Central memory CD8-positive, alpha-beta T cell (primary cell): ENCODE data around the gene GPBP1.
"Not testable (repeated sequence)": the region's sequence is repeated elsewhere in the genome, so short reads cannot be mapped to it uniquely, and the experiment has no call there.

ENCODE experiments used
- ATAC-seq: fragments of 150-1000 bp; cut with Tn5 transposase; replicated peaks from 2 replicates; pipeline ENCODE4 v1.10.0; 2022; ENCODE audit warnings: mild to moderate bottlenecking, moderate FRiP score, moderate number of reproducible peaks; ENCODE audit not compliant: poor library complexity, severe bottlenecking; ENCODE audit errors: extremely low read depth
- DNase-seq, 2 donors: peaks; one replicate each; pipeline ENCODE4 v3.0.0; 2021; ENCODE audit warnings: low spot score in 2 of 2
- H3K27ac Mint-ChIP-seq: one replicate; pipeline ENCODE4 v1.8.0; 2022; ENCODE audit warnings: low read depth, mild to moderate bottlenecking, moderate library complexity, mixed read lengths
- H3K27me3 Mint-ChIP-seq: one replicate; pipeline ENCODE4 v1.8.0; 2022; ENCODE audit warnings: mixed read lengths
- H3K36me3 Mint-ChIP-seq: one replicate; pipeline ENCODE4 v1.8.0; 2022; ENCODE audit warnings: mild to moderate bottlenecking, moderate library complexity, mixed read lengths; ENCODE audit not compliant: insufficient read depth
- H3K4me1 Mint-ChIP-seq: one replicate; pipeline ENCODE4 v1.8.0; 2022; ENCODE audit warnings: mixed read lengths
- H3K4me3 Mint-ChIP-seq: one replicate; pipeline ENCODE4 v1.8.0; 2022; ENCODE audit warnings: mild to moderate bottlenecking, moderate library complexity, mixed read lengths
- H3K9me3 Mint-ChIP-seq: one replicate; pipeline ENCODE4 v1.8.0; 2022; ENCODE audit warnings: mixed read lengths

GPBP1 gene, protein sequence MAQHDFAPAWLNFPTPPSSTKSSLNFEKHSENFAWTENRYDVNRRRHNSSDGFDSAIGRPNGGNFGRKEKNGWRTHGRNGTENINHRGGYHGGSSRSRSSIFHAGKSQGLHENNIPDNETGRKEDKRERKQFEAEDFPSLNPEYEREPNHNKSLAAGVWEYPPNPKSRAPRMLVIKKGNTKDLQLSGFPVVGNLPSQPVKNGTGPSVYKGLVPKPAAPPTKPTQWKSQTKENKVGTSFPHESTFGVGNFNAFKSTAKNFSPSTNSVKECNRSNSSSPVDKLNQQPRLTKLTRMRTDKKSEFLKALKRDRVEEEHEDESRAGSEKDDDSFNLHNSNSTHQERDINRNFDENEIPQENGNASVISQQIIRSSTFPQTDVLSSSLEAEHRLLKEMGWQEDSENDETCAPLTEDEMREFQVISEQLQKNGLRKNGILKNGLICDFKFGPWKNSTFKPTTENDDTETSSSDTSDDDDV

DNA sequence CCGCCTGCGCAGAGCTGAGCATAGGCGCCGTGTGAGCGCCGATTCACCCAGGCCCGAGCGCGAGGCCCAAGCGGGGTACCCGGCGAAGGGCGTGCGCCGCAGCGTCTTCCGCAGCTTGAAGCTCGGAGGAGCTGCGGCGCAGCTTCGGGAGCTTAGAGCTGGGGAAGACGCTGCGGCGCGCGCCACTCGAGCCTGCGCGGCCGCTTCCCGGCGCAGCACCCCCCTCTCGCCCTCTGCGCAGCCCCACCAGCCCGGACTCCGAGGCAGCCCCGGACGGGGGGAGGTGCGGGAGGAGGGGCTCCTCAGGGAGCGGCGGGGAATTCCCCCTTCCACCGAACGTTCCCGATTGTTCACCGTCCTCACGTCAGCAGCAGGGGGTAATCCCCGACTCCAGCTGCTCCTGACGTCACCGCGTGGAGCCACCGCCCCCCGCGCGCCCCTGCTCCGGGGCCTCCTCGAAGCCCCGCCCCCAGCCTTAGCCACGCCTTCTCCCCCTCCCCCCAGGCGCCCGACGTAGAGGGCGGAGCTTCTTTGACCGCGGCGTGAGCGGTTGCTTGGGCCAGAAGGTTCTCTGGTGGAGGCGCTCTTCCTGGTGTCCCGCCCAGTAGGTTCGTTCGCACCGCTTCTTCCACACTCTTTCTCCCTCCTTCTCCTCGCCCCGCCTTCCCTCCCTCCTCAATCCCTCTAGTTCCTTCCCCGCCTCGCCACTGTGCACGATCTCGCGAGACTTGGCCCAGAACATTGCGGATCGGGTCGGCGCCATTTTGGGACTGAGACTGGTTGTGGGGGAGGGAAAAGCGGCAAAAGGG is at the start of gene GPBP1:
Gene GPBP1, plus strand, starts transcription at position 741 of the 809 bp plus-strand sequence. CDS start 40,072 bp downstream, outside the sequence.
- ATAC-seq = peak; percentile 68
- peak within 1 kb of the TSS; percentile 94 for H3K27ac Mint-ChIP-seq
- no peaks in the 10 kb centered on the region for H3K9me3 Mint-ChIP-seq
- peaks cover 50% of the 10 kb centered on the region for H3K36me3 Mint-ChIP-seq
- peak within 1 kb of the TSS; percentile 91 for H3K4me3 Mint-ChIP-seq
- peak; percentile 94 to 98 for DNase-seq
- H3K27me3 Mint-ChIP-seq = no peaks in the 10 kb centered on the region
- H3K4me1 Mint-ChIP-seq = peaks cover 37% of the 10 kb centered on the region

DNA sequence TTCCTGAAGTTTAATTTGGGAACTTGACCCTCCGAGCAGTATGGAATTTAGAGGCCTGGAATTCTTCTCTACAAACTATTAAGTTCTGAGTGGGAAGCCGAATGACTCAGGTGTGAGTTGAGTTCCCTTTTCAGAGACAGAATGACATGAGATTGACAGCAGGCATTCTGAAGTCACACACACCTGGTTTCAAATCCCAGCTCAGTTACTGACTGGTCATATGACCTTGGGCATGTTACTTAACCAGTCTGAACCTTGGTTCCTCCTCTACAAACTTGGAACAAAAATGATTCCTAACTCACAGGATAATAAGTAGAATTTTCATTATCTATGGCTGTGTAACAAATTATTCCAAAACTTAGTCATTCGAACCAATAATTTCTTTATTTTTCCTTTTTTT is 45.5 kb upstream of the GPBP1 start:
- Mint-ChIP-seq H3K27me3 (peaks cover 8% of the 10 kb centered on the region), H3K36me3 (no peaks in the 10 kb centered on the region)
- no peak for ATAC-seq

DNA sequence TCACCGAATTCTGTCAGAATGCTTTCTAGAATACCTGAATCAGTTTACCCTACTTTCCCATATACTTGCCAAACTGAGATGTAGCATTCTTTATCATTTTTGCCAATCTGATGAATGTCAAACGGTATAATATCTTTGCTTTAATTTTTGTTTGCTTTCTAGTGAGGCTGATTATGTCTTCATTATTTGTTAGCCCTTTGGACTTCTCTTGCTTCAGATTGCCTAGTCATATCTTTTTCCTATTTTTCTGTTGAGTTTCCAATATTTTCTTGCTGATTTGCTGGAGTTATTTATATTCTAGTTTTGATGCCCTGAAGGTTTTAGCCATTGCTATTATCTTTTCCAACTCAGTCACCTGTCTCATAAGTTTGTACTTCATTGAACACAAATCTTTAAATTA is 40.3 kb upstream of the GPBP1 start:
- no peak overlapping the region for H3K4me3 Mint-ChIP-seq
- DNase-seq (no peak), ATAC-seq (no peak)
- H3K27me3 Mint-ChIP-seq = peaks cover 22% of the 10 kb centered on the region
- H3K9me3 Mint-ChIP-seq = no peaks in the 10 kb centered on the region
- no peaks in the 10 kb centered on the region for H3K4me1 Mint-ChIP-seq
- no peaks in the 10 kb centered on the region for H3K36me3 Mint-ChIP-seq
- H3K27ac Mint-ChIP-seq = no peak overlapping the region

More for the DNA sequence above, 45.5 kb upstream of the GPBP1 start:
- no peak overlapping the region for H3K27ac Mint-ChIP-seq
- no peak overlapping the region for H3K4me3 Mint-ChIP-seq
- no peaks in the 10 kb centered on the region for H3K9me3 Mint-ChIP-seq
- DNase-seq = no peak
- no peaks in the 10 kb centered on the region for H3K4me1 Mint-ChIP-seq

DNA sequence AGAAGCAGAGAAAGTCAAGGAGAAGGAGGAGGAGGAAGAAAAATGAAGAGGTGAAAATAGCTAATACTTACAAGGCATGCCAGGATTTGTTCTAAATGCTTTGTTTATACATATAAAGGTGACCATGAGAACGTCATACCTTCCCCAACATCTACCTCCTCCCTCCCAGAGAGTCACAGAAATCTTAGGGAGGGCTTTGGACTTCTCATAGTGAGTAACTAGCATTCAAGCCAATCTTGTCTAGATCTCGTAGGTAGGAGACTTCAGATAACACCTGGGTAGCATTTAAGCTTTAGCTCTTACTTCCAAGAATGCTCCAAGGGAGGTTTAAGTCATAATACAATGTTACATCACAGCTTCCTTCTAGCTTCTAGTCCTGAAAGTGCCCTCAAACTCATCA is 36.5 kb upstream of the GPBP1 start:
- ATAC-seq (no peak), DNase-seq (no peak)
- no peaks in the 10 kb centered on the region for H3K36me3 Mint-ChIP-seq
- H3K9me3 Mint-ChIP-seq = no peaks in the 10 kb centered on the region
- H3K27me3 Mint-ChIP-seq = peaks cover 22% of the 10 kb centered on the region
- no peak overlapping the region for H3K4me3 Mint-ChIP-seq
- no peak overlapping the region for H3K27ac Mint-ChIP-seq
- H3K4me1 Mint-ChIP-seq = no peaks in the 10 kb centered on the region

DNA sequence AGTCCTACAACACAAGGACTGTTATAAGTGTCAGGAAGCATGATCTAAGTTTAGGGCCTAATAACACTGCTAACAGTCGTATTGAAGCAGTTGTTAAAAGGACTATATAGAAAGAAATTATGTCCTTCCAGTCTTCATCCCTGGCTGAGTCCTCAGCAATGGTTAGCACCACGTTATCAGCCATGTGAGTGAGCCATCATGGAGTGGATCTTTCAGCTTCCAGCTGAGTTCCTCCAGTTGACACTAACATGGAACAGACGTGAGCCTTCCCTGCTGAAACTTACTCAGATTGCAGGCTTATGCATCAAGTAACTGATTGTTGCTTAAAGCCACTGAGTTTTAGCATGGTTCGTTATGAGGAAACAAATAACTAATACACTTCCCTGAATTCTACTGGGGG is 21.5 kb upstream of the GPBP1 start:
- no peaks in the 10 kb centered on the region for H3K4me1 Mint-ChIP-seq
- ATAC-seq = no peak
- no peak overlapping the region for H3K4me3 Mint-ChIP-seq

DNA sequence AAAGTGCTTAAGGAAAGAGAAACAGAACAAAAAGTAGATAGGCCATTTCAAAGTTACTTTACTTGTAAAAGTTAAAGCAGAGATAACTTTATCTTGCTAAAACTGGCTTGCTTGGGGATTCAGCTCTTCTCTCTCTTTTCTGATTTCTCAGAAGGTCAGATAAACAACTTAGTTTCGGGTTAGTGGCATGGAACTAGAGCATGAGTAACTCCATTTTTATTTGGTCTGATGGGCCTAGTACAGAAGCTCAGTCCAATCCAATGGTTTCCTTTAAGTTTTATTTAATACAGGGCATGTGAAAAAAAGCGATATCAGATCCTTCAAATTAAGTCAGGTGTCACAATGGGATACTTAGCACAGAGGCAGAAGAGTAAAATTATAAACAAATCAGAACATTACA is 18.8 kb upstream of the GPBP1 start:
- Mint-ChIP-seq H3K9me3 (peaks cover 5% of the 10 kb centered on the region), H3K4me3 (no peak overlapping the region), H3K27ac (no peak overlapping the region), H3K27me3 (no peaks in the 10 kb centered on the region), H3K36me3 (peaks cover 1% of the 10 kb centered on the region), H3K4me1 (no peaks in the 10 kb centered on the region)
- DNase-seq (no peak), ATAC-seq (no peak)

More for the DNA sequence above, 21.5 kb upstream of the GPBP1 start:
- Mint-ChIP-seq H3K27ac (no peak overlapping the region), H3K9me3 (peaks cover 5% of the 10 kb centered on the region), H3K36me3 (peaks cover 1% of the 10 kb centered on the region), H3K27me3 (peaks cover 5% of the 10 kb centered on the region)
- DNase-seq = no peak

DNA sequence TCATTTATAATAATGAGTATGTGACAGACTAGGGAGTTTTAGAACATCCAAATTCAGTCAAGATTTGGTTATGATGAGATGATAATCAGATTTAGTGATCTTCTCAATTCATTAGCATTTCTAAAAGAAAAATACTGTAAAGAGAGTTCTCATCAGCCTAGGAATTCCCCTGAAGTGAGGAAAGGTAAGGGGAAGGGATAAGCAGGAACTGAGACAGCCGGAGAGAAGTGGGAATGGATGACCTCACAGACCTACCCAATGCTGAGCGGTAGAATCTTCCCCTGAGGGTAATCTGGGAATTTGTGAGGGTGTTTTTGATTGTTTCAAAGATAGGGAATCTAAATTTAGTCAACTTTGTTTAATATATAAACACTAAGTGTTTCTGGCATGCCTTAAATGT is 16.7 kb upstream of the GPBP1 start:
- no peak overlapping the region for H3K4me3 Mint-ChIP-seq
- peaks cover 1% of the 10 kb centered on the region for H3K36me3 Mint-ChIP-seq
- H3K4me1 Mint-ChIP-seq = no peaks in the 10 kb centered on the region
- no peak overlapping the region for H3K27ac Mint-ChIP-seq
- ATAC-seq = no peak
- DNase-seq = no peak
- peaks cover 5% of the 10 kb centered on the region for H3K9me3 Mint-ChIP-seq
- no peaks in the 10 kb centered on the region for H3K27me3 Mint-ChIP-seq

DNA sequence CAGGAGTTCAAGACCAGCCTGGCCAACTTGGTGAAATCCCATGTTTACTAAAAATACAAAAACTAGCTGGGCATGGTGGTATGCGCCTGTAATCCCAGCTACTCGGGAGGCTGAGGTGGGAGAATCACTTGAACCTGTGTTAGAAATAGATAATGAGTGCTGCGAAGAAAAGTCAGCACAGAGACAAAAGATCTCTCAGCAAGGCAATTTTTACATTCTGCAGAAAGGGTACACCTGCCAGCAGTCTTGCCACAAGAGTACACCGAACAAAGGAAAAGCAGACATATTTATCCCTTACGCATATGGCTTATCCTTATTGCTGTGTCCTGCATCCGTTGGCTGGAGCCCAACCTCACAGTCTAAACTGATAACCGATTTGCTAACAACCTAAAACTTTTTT is 16.2 kb upstream of the GPBP1 start:
- Mint-ChIP-seq H3K27me3 (no peaks in the 10 kb centered on the region), H3K27ac (no peak overlapping the region), H3K36me3 (peaks cover 1% of the 10 kb centered on the region), H3K4me3 (no peak overlapping the region), H3K4me1 (no peaks in the 10 kb centered on the region), H3K9me3 (peaks cover 5% of the 10 kb centered on the region)
- DNase-seq (no peak), ATAC-seq (no peak)

DNA sequence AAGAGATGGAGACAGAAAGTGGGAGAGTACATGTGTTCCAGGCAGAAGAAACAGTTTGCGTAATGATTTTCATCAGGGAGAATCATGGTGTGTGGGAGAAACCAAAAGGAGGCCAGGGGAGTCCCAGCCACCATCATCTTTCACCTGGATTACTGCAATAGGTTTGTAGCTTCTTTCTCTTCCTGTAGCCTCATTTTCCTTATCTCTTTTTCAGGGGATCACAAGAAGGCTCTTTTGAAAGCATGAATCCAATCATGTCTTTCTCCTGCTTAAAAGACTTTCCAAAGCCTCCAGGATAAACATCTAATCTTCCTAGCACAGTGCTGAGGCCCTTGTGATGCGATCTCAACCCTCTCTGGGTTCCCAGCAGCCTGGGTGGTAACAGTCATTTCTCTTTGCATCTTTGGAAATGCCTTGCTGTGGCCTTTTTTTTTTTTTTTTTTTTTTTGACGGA is 10.3 kb upstream of the GPBP1 start:
- Mint-ChIP-seq H3K4me1 (no peaks in the 10 kb centered on the region), H3K27me3 (no peaks in the 10 kb centered on the region), H3K9me3 (no peaks in the 10 kb centered on the region), H3K27ac (no peak overlapping the region), H3K36me3 (no peaks in the 10 kb centered on the region), H3K4me3 (no peak overlapping the region)
- no peak for DNase-seq
- no peak for ATAC-seq

DNA sequence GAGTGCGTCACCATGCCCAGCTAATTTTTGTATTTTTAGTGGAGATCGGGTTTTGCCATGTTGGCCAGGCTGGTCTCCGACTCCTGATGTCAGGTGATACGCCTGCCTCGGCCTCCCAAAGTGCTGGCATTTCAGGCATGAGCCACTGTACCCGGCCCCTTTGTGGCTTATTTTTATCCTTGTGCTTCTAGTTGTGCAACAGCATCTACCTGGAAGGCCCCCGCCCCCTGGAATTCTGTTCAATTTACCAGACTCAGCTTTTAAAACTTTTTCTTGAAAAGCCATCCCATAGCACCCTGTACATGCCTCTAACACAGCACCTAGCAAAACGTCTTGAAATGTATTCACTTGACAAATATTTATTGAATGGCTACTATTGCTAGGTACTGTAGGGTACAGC is 9.7 kb upstream of the GPBP1 start:
- Mint-ChIP-seq H3K9me3 (no peaks in the 10 kb centered on the region), H3K4me3 (no peak overlapping the region), H3K27ac (no peak overlapping the region), H3K27me3 (no peaks in the 10 kb centered on the region), H3K4me1 (no peaks in the 10 kb centered on the region), H3K36me3 (no peaks in the 10 kb centered on the region)
- no peak for ATAC-seq
- DNase-seq = no peak

DNA sequence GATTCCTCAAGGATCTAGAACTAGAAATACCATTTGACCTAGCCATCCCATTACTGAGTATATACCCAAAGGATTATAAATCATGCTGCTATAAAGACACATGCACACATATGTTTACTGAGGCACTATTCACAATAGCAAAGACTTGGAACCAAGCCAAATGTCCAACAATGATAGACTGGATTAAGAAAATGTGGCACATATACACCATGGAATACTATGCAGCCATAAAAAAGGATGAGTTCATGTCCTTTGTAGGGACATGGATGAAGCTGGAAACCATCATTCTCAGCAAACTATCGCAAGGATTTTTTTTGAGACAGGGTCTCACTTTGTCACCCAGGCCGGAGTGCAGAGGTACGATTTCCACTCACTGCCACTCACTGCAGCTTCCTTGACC is 8.7 kb upstream of the GPBP1 start:
- H3K4me3 Mint-ChIP-seq, ATAC-seq, H3K9me3 Mint-ChIP-seq, H3K36me3 Mint-ChIP-seq, H3K27ac Mint-ChIP-seq, DNase-seq, H3K27me3 Mint-ChIP-seq, H3K4me1 Mint-ChIP-seq: not testable (repeated sequence)

DNA sequence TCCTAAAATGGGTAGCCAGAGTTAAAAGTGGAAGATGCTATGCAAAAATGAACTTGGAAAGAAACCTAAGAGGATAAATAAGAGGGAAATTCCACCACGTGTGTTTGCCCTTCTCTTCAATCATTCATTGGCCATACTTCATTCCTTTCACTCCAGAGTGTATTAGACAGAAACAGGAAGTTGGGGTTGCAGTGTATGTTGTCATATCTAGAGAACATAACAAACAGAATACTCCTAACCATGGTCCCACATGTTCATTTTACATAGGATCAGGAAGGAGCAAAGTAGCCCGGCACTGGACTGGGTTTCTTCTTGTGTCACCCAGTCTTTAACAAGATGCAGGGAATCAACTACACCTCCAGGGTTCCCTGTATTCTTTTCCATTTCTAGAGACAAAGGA is 7.6 kb upstream of the GPBP1 start:
- Mint-ChIP-seq H3K36me3 (peaks cover 1% of the 10 kb centered on the region), H3K4me1 (no peaks in the 10 kb centered on the region), H3K27me3 (no peaks in the 10 kb centered on the region), H3K27ac (no peak overlapping the region), H3K4me3 (no peak overlapping the region), H3K9me3 (no peaks in the 10 kb centered on the region)
- DNase-seq (no peak), ATAC-seq (no peak)

DNA sequence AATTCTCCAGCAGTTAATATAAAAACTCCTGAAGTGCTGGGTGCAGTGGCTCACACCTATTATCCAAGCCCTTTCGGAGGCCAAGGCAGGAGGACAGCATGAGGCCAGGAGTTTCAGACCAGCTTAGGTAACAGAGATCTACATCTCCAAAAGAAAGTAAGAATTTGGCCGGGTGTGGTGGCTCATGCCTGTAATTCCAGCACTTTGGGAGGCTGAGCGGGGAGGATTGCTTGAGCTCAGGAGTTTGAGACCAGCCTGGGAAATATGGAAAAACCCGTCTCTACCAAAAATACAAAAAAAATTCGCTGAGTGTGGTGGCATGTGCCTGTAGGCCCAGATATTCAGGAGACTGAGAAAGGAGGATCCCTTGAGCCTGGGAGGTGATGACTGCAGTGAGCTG is 6.7 kb upstream of the GPBP1 start:
- ATAC-seq (no peak), DNase-seq (no peak)
- no peak overlapping the region for H3K27ac Mint-ChIP-seq
- H3K9me3 Mint-ChIP-seq = no peaks in the 10 kb centered on the region
- no peak overlapping the region for H3K4me3 Mint-ChIP-seq
- H3K4me1 Mint-ChIP-seq = peaks cover 3% of the 10 kb centered on the region
- no peaks in the 10 kb centered on the region for H3K27me3 Mint-ChIP-seq
- H3K36me3 Mint-ChIP-seq = peaks cover 1% of the 10 kb centered on the region
